ENCODE data around the gene SIRT4.
"Not testable (repeated sequence)": the region's sequence is repeated elsewhere in the genome, so short reads cannot be mapped to it uniquely, and the experiment has no call there.

The SIRT4 gene, protein sequence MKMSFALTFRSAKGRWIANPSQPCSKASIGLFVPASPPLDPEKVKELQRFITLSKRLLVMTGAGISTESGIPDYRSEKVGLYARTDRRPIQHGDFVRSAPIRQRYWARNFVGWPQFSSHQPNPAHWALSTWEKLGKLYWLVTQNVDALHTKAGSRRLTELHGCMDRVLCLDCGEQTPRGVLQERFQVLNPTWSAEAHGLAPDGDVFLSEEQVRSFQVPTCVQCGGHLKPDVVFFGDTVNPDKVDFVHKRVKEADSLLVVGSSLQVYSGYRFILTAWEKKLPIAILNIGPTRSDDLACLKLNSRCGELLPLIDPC

DNA sequence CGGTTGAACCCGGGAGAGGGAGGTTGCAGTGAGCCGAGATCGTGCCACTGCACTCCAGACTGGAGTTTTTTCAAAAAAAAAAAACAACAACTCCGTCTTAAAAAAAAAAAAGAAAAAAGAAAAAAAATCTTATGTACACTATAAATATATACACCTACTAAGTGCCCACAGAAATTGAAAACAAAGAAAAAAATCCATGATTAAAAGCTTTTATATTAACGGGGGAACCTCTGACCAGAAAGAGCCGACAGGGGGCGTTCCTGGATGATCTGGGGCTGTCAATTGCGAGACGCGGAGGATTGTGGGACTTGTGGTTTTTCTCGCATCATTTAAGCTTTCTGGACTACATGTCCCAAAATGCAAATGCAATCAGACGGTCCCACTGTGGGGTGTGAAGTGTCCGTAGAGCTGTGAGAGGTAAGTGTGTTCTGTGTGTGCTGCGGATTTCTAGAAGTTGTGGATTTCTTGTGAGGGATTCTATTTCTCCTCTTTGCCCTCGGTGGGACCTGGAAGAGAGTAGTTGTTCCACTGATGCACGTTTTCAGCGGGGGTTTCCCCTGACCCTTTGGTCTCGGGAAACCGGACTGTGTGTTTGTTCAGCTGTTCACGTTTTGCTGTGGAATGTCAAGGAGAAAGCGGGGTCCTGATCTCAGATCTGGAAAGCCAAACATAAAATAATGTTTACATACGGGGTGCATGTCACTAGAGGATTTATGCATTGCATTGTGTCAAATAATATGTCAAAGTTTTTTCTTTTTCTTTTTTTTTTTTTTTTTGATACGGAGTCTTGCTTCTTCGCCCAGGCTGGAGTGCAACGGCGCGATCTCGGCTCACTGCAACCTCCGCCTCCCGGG, at the start of gene SIRT4:
SIRT4 (plus strand) TSS at position 360 of the 854 bp plus-strand sequence. CDS start 1,241 bp downstream, outside the sequence.
- no peaks in the 10 kb centered on the region for H3K27me3 ChIP-seq (ENCODE audit: low read depth, low read length)
- peak within 1 kb of the TSS; percentile 82 for H3K27ac ChIP-seq (ENCODE audit: low read length)
- H3K9me3 ChIP-seq (ENCODE audit: control insufficient read depth in 1 of 2, low read length in 2 of 2) = no peaks in the 10 kb centered on the region
- H3K36me3 ChIP-seq (ENCODE audit: control insufficient read depth in 1 of 2, insufficient read depth in 2 of 2, low read length in 2 of 2) = no peaks in the 10 kb centered on the region
- peak within 1 kb of the TSS; percentile 71 to 99 for H3K4me3 ChIP-seq (ENCODE audit: low read depth in 1 of 2, low read length in 2 of 2)
- H3K4me1 ChIP-seq (ENCODE audit: control insufficient read depth in 1 of 2, insufficient read depth in 2 of 2, low read length in 2 of 2) = peaks cover 0 to 9% of the 10 kb centered on the region in 2 donors

DNA sequence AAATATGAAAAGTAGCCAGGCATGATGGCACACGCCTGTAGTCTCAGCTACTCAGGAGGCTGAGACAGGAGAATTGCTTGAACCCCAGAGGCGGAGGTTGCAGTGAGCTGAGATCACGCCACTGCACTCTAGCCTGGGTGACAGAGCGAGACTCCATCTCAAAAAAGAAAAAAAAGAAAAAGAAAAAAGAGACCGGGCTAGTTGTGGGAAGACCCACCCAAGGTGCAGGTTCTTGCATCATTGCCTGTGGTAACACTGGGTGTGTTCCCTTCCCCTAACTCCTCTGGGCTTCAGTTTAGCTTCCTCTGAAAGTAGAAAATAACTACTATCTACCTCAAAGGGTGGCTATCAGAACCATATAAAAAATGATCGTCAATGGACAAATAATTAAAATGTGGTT, 48.8 kb upstream of the SIRT4 start:
- not testable (repeated sequence) for H3K27me3 ChIP-seq (ENCODE audit: low read depth, low read length); H3K27ac ChIP-seq (ENCODE audit: low read length); H3K4me3 ChIP-seq (ENCODE audit: low read depth in 1 of 2, low read length in 2 of 2); H3K9me3 ChIP-seq (ENCODE audit: control insufficient read depth in 1 of 2, low read length in 2 of 2); H3K36me3 ChIP-seq (ENCODE audit: control insufficient read depth in 1 of 2, insufficient read depth in 2 of 2, low read length in 2 of 2)
- H3K4me1 ChIP-seq (ENCODE audit: control insufficient read depth in 1 of 2, insufficient read depth in 2 of 2, low read length in 2 of 2) = peaks cover 23 to 54% of the 10 kb centered on the region in 2 donors

DNA sequence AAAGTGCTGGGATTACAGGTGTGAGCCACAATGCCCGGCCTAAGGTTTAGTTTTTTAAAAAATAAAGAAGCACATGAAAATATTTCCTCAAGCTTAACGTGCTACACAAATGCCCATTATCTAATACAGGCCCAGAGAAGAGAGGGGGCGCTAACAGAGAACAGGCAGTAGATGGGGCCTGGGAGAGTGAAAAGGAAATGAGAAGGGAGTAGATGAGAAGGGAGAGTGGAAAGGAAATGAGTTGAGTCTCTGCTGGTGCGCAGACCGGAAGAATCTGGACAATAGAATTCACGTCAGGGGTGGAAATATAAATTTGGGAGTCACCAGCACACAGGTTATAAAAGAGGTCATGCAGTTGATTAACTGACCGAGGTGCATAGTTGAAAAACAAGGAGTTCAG, 47.3 kb upstream of the SIRT4 start:
- Histone ChIP-seq H3K4me1 (ENCODE audit: control insufficient read depth in 1 of 2, insufficient read depth in 2 of 2, low read length in 2 of 2) (peaks cover 19 to 52% of the 10 kb centered on the region in 2 donors), H3K27ac (ENCODE audit: low read length) (no peak overlapping the region), H3K36me3 (ENCODE audit: control insufficient read depth in 1 of 2, insufficient read depth in 2 of 2, low read length in 2 of 2) (no peaks in the 10 kb centered on the region), H3K27me3 (ENCODE audit: low read depth, low read length) (no peaks in the 10 kb centered on the region), H3K9me3 (ENCODE audit: control insufficient read depth in 1 of 2, low read length in 2 of 2) (no peaks in the 10 kb centered on the region), H3K4me3 (ENCODE audit: low read depth in 1 of 2, low read length in 2 of 2) (no peak overlapping the region)

DNA sequence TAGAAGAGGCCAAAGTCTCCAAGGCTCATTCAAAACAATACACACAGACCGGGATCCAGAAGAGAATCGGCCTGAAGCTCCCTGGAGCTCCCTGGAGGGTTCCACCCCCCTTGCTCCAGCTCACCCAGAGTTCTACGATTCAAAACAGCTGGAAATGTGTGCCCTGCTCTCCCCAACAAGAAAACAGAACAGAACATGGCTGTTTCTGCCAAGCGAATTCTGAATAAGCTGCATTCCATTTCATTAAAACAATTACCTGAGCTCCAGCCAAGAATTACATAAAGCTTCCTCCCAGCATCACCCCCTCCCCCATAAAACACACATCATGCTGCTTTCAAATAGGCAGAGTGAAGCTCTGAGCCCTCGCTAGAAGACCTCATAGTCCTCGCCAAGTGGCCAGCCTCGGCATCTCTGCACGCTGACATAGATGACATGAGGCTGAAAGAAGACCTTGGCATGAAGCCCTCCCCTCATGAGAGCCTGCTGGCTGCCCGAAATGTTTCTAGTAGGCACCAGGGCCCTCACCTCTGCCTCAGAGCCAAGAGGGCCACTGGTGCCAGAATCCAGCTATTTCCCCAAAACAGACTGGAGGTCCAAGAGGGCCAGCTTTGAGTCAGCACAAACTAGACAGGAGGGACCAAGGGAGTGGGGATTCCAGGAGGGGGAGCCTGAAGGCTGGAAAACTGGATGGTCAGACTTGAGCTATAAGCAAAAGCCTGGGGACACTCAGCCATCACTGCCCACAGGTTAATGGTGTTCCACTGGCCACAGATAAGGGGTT, 44.9 kb upstream of the SIRT4 start:
- H3K4me1 ChIP-seq (ENCODE audit: control insufficient read depth in 1 of 2, insufficient read depth in 2 of 2, low read length in 2 of 2) = peaks cover 16 to 61% of the 10 kb centered on the region in 2 donors
- peak overlapping the region in 1 of 2 donors; percentile 10 for H3K4me3 ChIP-seq (ENCODE audit: low read depth in 1 of 2, low read length in 2 of 2)
- no peaks in the 10 kb centered on the region for H3K27me3 ChIP-seq (ENCODE audit: low read depth, low read length)
- peak overlapping the region; percentile 77 for H3K27ac ChIP-seq (ENCODE audit: low read length)
- H3K9me3 ChIP-seq (ENCODE audit: control insufficient read depth in 1 of 2, low read length in 2 of 2) = no peaks in the 10 kb centered on the region
- no peaks in the 10 kb centered on the region for H3K36me3 ChIP-seq (ENCODE audit: control insufficient read depth in 1 of 2, insufficient read depth in 2 of 2, low read length in 2 of 2)

DNA sequence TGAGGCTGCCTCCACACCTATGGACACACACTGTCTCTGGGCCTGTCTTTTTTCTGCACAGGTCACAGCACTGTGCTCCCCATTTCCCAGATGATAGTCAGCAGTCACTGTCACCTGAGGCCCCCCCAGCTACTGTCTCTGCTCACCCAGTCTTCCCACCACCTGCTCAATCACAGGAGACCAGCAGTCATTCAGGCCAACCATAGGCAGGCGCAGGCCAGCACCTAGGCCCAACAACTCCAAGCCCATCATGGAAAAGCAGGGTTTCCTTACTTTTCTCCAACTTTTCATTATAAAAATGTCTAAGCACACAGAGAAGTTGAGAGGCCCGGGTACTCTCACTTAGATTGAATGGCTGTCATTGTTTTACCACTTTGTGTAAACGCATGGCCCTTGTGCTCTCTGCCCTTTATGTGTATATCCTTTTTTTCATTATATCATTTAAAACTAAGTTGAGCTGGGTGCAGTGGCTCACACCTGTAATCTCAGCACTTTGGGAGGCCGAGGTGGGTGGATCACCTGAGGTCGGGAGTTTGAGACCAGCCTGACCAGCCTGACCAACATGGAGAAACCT, 43.7 kb upstream of the SIRT4 start:
- no peaks in the 10 kb centered on the region for H3K9me3 ChIP-seq (ENCODE audit: control insufficient read depth in 1 of 2, low read length in 2 of 2)
- H3K4me1 ChIP-seq (ENCODE audit: control insufficient read depth in 1 of 2, insufficient read depth in 2 of 2, low read length in 2 of 2) = peaks cover 26 to 71% of the 10 kb centered on the region in 2 donors
- peak overlapping the region; percentile 40 for H3K27ac ChIP-seq (ENCODE audit: low read length)
- H3K27me3 ChIP-seq (ENCODE audit: low read depth, low read length) = no peaks in the 10 kb centered on the region
- H3K4me3 ChIP-seq (ENCODE audit: low read depth in 1 of 2, low read length in 2 of 2) = no peak overlapping the region
- no peaks in the 10 kb centered on the region for H3K36me3 ChIP-seq (ENCODE audit: control insufficient read depth in 1 of 2, insufficient read depth in 2 of 2, low read length in 2 of 2)

DNA sequence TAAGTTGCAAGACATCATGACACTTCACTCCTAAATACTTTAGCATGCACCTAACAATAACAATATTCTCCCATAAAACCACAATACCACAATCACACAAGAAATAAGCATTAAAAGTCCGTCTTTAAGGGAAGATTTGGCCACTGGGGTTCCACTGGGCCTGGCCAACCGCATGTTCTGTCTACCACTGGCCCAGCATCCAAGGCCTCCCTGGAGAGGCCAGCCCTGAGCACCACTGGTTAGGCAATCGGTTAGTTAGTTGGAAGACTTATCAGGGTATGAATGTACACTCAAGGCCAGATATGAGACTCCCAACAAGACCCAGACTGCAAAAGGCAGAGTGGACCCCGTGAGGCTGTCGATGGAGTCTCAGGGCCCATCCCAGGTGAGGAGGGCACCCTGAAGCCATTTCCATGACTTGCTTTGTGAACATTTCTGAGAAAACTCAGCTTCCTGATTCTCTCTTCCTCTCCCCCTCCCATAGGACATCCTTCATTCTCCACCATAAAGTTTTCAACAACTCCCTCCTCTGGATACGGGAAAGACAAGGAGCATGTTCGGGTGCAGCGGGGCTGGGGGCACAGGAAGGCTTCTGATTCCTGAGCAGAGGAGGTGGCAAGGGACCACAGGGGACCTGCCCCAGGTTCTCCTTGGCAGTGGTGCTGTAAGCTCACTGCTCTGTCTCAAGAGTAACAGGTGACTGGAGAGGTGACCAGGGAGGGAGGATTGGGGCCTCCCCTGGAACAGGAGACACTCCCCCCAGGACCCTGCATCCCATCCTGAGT, 42.5 kb upstream of the SIRT4 start:
- Histone ChIP-seq H3K4me3 (ENCODE audit: low read depth in 1 of 2, low read length in 2 of 2) (no peak overlapping the region), H3K27ac (ENCODE audit: low read length) (no peak overlapping the region), H3K27me3 (ENCODE audit: low read depth, low read length) (no peaks in the 10 kb centered on the region), H3K4me1 (ENCODE audit: control insufficient read depth in 1 of 2, insufficient read depth in 2 of 2, low read length in 2 of 2) (peaks cover 34 to 83% of the 10 kb centered on the region in 2 donors), H3K9me3 (ENCODE audit: control insufficient read depth in 1 of 2, low read length in 2 of 2) (no peaks in the 10 kb centered on the region), H3K36me3 (ENCODE audit: control insufficient read depth in 1 of 2, insufficient read depth in 2 of 2, low read length in 2 of 2) (no peaks in the 10 kb centered on the region)

DNA sequence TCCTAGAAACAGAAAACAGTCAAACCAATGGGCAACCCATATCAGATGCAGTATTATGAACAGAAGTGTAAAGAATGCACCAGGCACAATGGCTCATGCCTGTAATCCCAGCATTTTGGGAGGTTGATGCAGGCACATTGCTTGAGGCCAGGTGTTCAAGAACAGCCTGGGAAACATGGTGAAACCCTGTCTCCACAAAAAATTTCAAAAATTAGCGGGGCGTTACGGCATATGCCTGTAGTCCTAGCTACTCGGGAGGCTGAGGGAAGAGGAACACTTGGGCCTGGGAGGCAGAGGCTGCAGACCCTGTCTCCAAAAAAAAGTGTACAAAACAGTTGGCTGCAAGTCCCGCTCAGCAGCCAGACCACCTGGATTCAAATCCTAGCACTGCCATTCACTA, 41.5 kb upstream of the SIRT4 start:
- Histone ChIP-seq H3K27me3 (ENCODE audit: low read depth, low read length) (no peaks in the 10 kb centered on the region), H3K4me3 (ENCODE audit: low read depth in 1 of 2, low read length in 2 of 2) (no peak overlapping the region), H3K27ac (ENCODE audit: low read length) (no peak overlapping the region), H3K4me1 (ENCODE audit: control insufficient read depth in 1 of 2, insufficient read depth in 2 of 2, low read length in 2 of 2) (peaks cover 34 to 79% of the 10 kb centered on the region in 2 donors), H3K9me3 (ENCODE audit: control insufficient read depth in 1 of 2, low read length in 2 of 2) (no peaks in the 10 kb centered on the region), H3K36me3 (ENCODE audit: control insufficient read depth in 1 of 2, insufficient read depth in 2 of 2, low read length in 2 of 2) (no peaks in the 10 kb centered on the region)

DNA sequence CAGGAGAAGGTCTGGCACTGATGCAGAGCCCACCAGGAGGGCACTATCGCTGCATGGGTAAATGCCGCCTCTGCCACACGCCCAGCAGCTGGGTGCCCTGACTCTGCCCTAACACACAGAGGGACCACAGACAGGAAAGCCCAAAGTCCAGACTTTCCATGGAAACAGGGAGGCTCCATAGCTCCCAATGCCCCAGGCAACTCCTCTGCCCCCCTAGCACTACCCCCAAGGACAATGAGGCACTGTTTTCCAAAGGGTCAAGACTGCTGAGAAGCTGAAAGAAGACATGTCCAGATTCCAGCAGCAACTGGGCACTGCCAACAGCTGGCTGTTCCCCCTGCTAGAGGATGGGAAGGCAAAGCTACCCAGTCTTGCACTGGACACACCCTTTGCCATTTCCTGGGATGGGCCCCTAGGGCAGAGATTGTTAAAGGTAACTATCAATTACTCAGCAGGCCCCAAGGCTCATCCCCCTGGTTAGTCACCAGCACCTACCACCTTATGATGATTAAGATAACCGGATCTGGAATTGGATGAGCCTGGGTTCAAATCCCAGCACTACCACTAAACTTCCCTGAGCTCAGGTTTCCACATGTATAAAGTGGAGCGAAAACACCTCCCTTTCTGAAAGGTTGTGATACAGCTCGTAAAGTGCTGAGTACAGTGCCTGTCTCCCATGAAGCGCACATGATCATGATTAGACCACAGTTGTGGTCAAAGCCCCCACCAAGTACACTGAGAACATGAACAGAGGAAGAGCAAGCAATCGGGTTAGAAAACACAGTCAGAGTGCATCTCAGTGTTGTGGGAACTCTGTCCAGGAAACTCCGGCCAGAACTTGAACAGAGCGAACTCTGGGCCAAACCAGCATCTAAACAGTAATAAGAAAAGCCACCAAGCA, 39.9 kb upstream of the SIRT4 start:
- Histone ChIP-seq H3K36me3 (ENCODE audit: control insufficient read depth in 1 of 2, insufficient read depth in 2 of 2, low read length in 2 of 2) (no peaks in the 10 kb centered on the region), H3K9me3 (ENCODE audit: control insufficient read depth in 1 of 2, low read length in 2 of 2) (no peaks in the 10 kb centered on the region), H3K4me3 (ENCODE audit: low read depth in 1 of 2, low read length in 2 of 2) (peak overlapping the region; percentile 85 to 89), H3K27me3 (ENCODE audit: low read depth, low read length) (no peaks in the 10 kb centered on the region), H3K4me1 (ENCODE audit: control insufficient read depth in 1 of 2, insufficient read depth in 2 of 2, low read length in 2 of 2) (peaks cover 29 to 66% of the 10 kb centered on the region in 2 donors), H3K27ac (ENCODE audit: low read length) (peak overlapping the region; percentile 77)

DNA sequence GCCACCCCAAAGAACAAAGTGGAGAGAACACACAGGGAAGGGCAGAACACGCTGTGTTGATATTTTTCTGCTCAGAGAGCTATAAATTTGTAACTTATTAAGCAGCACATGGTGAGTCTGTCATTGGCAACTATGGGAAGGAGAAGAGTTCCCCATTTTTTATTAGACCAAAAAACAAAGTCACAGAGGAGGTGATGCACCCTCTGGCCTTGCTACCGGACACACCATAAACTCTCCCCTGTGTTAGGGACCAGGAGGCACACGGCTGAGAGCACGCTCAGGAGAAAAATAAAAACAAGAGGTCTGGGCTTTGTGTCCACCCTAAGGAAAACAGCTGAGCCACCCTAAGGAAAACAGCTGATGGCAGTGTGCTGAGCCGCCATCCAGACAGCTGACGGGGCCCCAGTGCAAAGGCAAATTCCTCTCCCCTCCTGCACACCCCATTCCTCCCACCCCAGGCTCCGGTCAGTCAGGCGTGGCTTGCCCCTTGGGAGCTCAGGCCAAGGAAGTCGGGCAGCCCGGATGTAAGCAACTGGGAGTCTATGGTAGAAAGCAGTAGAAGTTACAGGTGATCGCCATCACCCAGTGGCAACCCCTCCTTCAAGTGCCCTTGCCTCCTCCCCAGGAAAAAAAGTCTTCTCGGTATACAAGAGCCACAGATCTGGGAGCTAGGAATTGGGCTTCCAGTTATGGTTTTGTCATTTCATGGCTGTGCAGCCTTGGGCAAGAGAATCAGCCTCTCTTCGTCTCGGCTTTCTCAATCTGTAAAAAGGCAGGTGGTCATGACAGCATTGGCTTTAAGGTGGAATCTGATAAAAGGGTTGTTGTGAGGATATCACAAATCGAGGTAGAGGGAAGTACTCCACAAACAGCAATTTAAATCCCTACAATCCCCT, 39.0 kb upstream of the SIRT4 start:
- peaks cover 31 to 57% of the 10 kb centered on the region in 2 donors for H3K4me1 ChIP-seq (ENCODE audit: control insufficient read depth in 1 of 2, insufficient read depth in 2 of 2, low read length in 2 of 2)

More for the DNA sequence above, 39.0 kb upstream of the SIRT4 start:
- H3K36me3 ChIP-seq (ENCODE audit: control insufficient read depth in 1 of 2, insufficient read depth in 2 of 2, low read length in 2 of 2) = no peaks in the 10 kb centered on the region
- peak overlapping the region; percentile 85 to 89 for H3K4me3 ChIP-seq (ENCODE audit: low read depth in 1 of 2, low read length in 2 of 2)
- no peaks in the 10 kb centered on the region for H3K9me3 ChIP-seq (ENCODE audit: control insufficient read depth in 1 of 2, low read length in 2 of 2)
- no peaks in the 10 kb centered on the region for H3K27me3 ChIP-seq (ENCODE audit: low read depth, low read length)
- H3K27ac ChIP-seq (ENCODE audit: low read length) = peak overlapping the region; percentile 77
